ENCODE data around the gene GOLGA8A. TPM values are rescaled to one million over a fixed set of nuclear protein-coding genes. Genes with fewer than 3 reads are reported as not detected.

GOLGA8A gene
- total RNA-seq, 1 experiment from 2014 or later = 37.2 TPM

Other genes with a start within 250 kb of the GOLGA8A start
- gene KATNBL1, start 227.7 kb downstream of the GOLGA8A start, total RNA-seq (2022) = 12.9 and 14.8 TPM in 2 replicates
- gene EMC4, start 212.8 kb downstream of the GOLGA8A start, total RNA-seq (2022) = 40.3 and 43.9 TPM in 2 replicates
- gene SLC12A6, start 100.0 kb downstream of the GOLGA8A start, total RNA-seq (2022) = 3.8 and 4.2 TPM in 2 replicates
- 46.0 and 48.1 TPM in 2 replicates for gene NOP10, start 94.7 kb downstream of the GOLGA8A start, total RNA-seq (2022)
- gene NUTM1, start 94.5 kb downstream of the GOLGA8A start, total RNA-seq (2022) = not detected in 2 replicates
- 28.9 and 35.3 TPM in 2 replicates for gene LPCAT4, start 70.6 kb downstream of the GOLGA8A start, total RNA-seq (2022)
- gene GOLGA8B, start 145.8 kb upstream of the GOLGA8A start, total RNA-seq (2022) = 72.5 and 74.9 TPM in 2 replicates